ENCODE measurements around the gene ZNF276. TPM values are rescaled to one million over a fixed set of nuclear protein-coding genes. Genes with fewer than 3 reads are reported as not detected.

The ZNF276 gene
- polyA plus RNA-seq, 3 donors: 2.2 to 54.5 (median 3.2) TPM

GRCh38 chr16:89761304-89761922 is 40.1 kb downstream of the ZNF276 start:
- intact Hi-C loops (cut with micrococcal nuclease): loop anchor here (2.0 to 5.0 kb wide), 2 partner anchors 39 to 41 kb away; partner anchors contain the start of genes VPS9D1 (in 2 of the 2) and ZNF276 (in 2 of the 2)
- peak overlapping the region; percentile 76 to 94 for H3K4me3 Mint-ChIP-seq
- Histone ChIP-seq H4K20me1 (ENCODE audit: insufficient read depth, low read length) (no peaks in the 10 kb centered on the region), H3K79me2 (ENCODE audit: insufficient read depth, low read length) (peaks cover 44% of the 10 kb centered on the region), H3K9me3 (replicated peaks in 1 of 2; ENCODE audit: control insufficient read depth in 1 of 2, insufficient read depth in 1 of 2, low read length in 2 of 2) (no peaks in the 10 kb centered on the region), H3K4me3 (replicated peaks in 1 of 3; ENCODE audit: low read depth in 2 of 3, low read length in 3 of 3) (peak overlapping the region; percentile 41 to 79 (median 75)), H3K4me1 (ENCODE audit: control insufficient read depth in 1 of 2, insufficient read depth in 2 of 2, low read length in 2 of 2) (peaks cover 32 to 53% of the 10 kb centered on the region in 2 donors), H2AFZ (ENCODE audit: insufficient read depth, low read depth, low read length, poor library complexity, severe bottlenecking) (peak overlapping the region; percentile 69), H3K36me3 (replicated peaks in 1 of 2; ENCODE audit: control insufficient read depth in 1 of 2, insufficient read depth in 2 of 2, low read length in 2 of 2) (peaks cover 27 to 41% of the 10 kb centered on the region in 2 donors), H3K27me3 (ENCODE audit: control insufficient read depth in 2 of 2, insufficient read depth in 2 of 2, low read length in 2 of 2) (no peaks in the 10 kb centered on the region), H3K9ac (ENCODE audit: insufficient read depth, low read length, poor library complexity, severe bottlenecking) (peak overlapping the region; percentile 63), H3K27ac (ENCODE audit: low read depth in 1 of 2, low read length in 2 of 2) (peak overlapping the region; percentile 14 to 76), H3K4me2 (replicated peaks; ENCODE audit: extremely low read depth, low read length, poor library complexity, severe bottlenecking) (peak overlapping the region; percentile 73)
- peak overlapping the region; percentile 63 to 91 (median 83) for H3K27ac Mint-ChIP-seq
- H3K9me3 Mint-ChIP-seq: no peaks in the 10 kb centered on the region
- no peaks in the 10 kb centered on the region for H3K27me3 Mint-ChIP-seq (ENCODE audit: low read depth in 3 of 3)
- peaks cover 48% of the 10 kb centered on the region for H3K4me1 Mint-ChIP-seq
- 17% methylated on average over 3 of the region's 17 CpGs for whole genome bisulfite sequencing (ENCODE audit: insufficient coverage)
- TF ChIP-seq CTCF (IDR thresholded peaks at IDR 0.05): no peak
- peaks cover 36 to 44% of the 10 kb centered on the region in 2 donors for H3K36me3 Mint-ChIP-seq
- peak in 1 of 3 donors; percentile 17 for DNase-seq

- Histone ChIP-seq H3K4me2 (replicated peaks; ENCODE audit: extremely low read depth, low read length, poor library complexity, severe bottlenecking) (peak overlapping the region; percentile 89), H3K9me3 (replicated peaks in 1 of 2; ENCODE audit: control insufficient read depth in 1 of 2, insufficient read depth in 1 of 2, low read length in 2 of 2) (no peaks in the 10 kb centered on the region), H2AFZ (ENCODE audit: insufficient read depth, low read depth, low read length, poor library complexity, severe bottlenecking) (peak overlapping the region; percentile 93), H3K27me3 (ENCODE audit: control insufficient read depth in 2 of 2, insufficient read depth in 2 of 2, low read length in 2 of 2) (no peaks in the 10 kb centered on the region), H3K4me1 (ENCODE audit: control insufficient read depth in 1 of 2, insufficient read depth in 2 of 2, low read length in 2 of 2) (peaks cover 32 to 52% of the 10 kb centered on the region in 2 donors), H3K9ac (ENCODE audit: insufficient read depth, low read length, poor library complexity, severe bottlenecking) (peak overlapping the region; percentile 75), H4K20me1 (ENCODE audit: insufficient read depth, low read length) (no peaks in the 10 kb centered on the region), H3K36me3 (replicated peaks in 1 of 2; ENCODE audit: control insufficient read depth in 1 of 2, insufficient read depth in 2 of 2, low read length in 2 of 2) (peaks cover 7 to 21% of the 10 kb centered on the region in 2 donors), H3K27ac (ENCODE audit: low read depth in 1 of 2, low read length in 2 of 2) (peak overlapping the region; percentile 87 to 99), H3K4me3 (replicated peaks in 1 of 3; ENCODE audit: low read depth in 2 of 3, low read length in 3 of 3) (peak overlapping the region; percentile 38 to 96 (median 95)), H3K79me2 (ENCODE audit: insufficient read depth, low read length) (peaks cover 32% of the 10 kb centered on the region)
- WGBS (ENCODE audit: insufficient coverage): 2% methylated on average over 11 of the region's 18 CpGs
- peaks cover 45% of the 10 kb centered on the region for H3K4me1 Mint-ChIP-seq
- no peak for TF ChIP-seq CTCF (IDR thresholded peaks at IDR 0.05)
- H3K36me3 Mint-ChIP-seq: peaks cover 23 to 35% of the 10 kb centered on the region in 2 donors
- peak; percentile 87 to 93 (median 92) for DNase-seq
- H3K27me3 Mint-ChIP-seq (ENCODE audit: low read depth in 3 of 3): no peaks in the 10 kb centered on the region
- H3K9me3 Mint-ChIP-seq: no peaks in the 10 kb centered on the region
- peak overlapping the region; percentile 89 to 97 for H3K4me3 Mint-ChIP-seq
- H3K27ac Mint-ChIP-seq: peak overlapping the region; percentile 94 to 99 (median 98)
- intact Hi-C loops (cut with micrococcal nuclease): loop anchor here in 1 of 2 donors (5.0 kb wide), 1 partner anchor 42 kb away; the partner anchor contains the start of genes VPS9D1 and ZNF276
Measured at GRCh38 chr16:89764711-89765201, 43.4 kb downstream of the ZNF276 start.

Data from CD14-positive monocyte (primary cell).